C4-2B (cell line): ENCODE data around the gene TREML2.

Experiments used
- CTCF ChIP-seq: fragments of 450-650 bp; conservative IDR thresholded peaks from 2 replicates; pipeline ENCODE4 v1.5.1; 2017; ENCODE audit warnings: mild to moderate bottlenecking
- ZFX ChIP-seq: fragments of 450-650 bp; IDR thresholded peaks from 2 replicates; pipeline ENCODE4 v1.6.1; 2017

GRCh38 chr6:41201764-41202173 is 820 bp upstream of the TREML2 start:
- TF ChIP-seq CTCF (no peak), ZFX (no peak)
